Measurements from ENCODE around the gene PREP.

Gene PREP

GRCh38 chr6:105273589-105273988, 129.3 kb downstream of the PREP start:
- Histone ChIP-seq H4K20me1 (ENCODE audit: control insufficient read depth, insufficient read depth, low read depth, low read length) (no peaks in the 10 kb centered on the region), H3K36me3 (ENCODE audit: control insufficient read depth, low read length) (peaks cover 19% of the 10 kb centered on the region), H3K4me1 (ENCODE audit: control insufficient read depth, low read length) (no peaks in the 10 kb centered on the region), H3K4me2 (ENCODE audit: low read length) (no peak overlapping the region), H3K9me2 (replicated peaks; ENCODE audit: control insufficient read depth, low read length) (no peaks in the 10 kb centered on the region), H3K9me3 (ENCODE audit: control insufficient read depth, insufficient read depth, low read length) (no peaks in the 10 kb centered on the region), H3F3A (ENCODE audit: control insufficient read depth, insufficient read depth) (no peaks in the 10 kb centered on the region), H3K4me3 (ENCODE audit: low read length) (no peak overlapping the region), H3K27me3 (ENCODE audit: control insufficient read depth, low read length) (no peaks in the 10 kb centered on the region), H3K27ac (ENCODE audit: low read depth, low read length) (no peak overlapping the region), H3K79me2 (ENCODE audit: control insufficient read depth, low read length) (no peaks in the 10 kb centered on the region)
- TF ChIP-seq CTCF (IDR thresholded peaks at IDR 0.05; ENCODE audit: low read depth, low read length, poor library complexity, severe bottlenecking) (no peak), EZH2phosphoT487 (IDR thresholded peaks at IDR 0.05; ENCODE audit: borderline replicate concordance, low read length) (no peak)

GRCh38 chr6:105272786-105273185, 130.1 kb downstream of the PREP start:
- TF ChIP-seq CTCF (IDR thresholded peaks at IDR 0.05; ENCODE audit: low read depth, low read length, poor library complexity, severe bottlenecking) (no peak), EZH2phosphoT487 (IDR thresholded peaks at IDR 0.05; ENCODE audit: borderline replicate concordance, low read length) (no peak)

GRCh38 chr6:105270511-105270910, 132.4 kb downstream of the PREP start:
- no peak for TF ChIP-seq EZH2phosphoT487 (IDR thresholded peaks at IDR 0.05; ENCODE audit: borderline replicate concordance, low read length)
- no peak for TF ChIP-seq CTCF (IDR thresholded peaks at IDR 0.05; ENCODE audit: low read depth, low read length, poor library complexity, severe bottlenecking)
- Histone ChIP-seq H3K9me3 (ENCODE audit: control insufficient read depth, insufficient read depth, low read length) (no peaks in the 10 kb centered on the region), H3F3A (ENCODE audit: control insufficient read depth, insufficient read depth) (no peaks in the 10 kb centered on the region), H3K4me2 (ENCODE audit: low read length) (no peak overlapping the region), H3K4me1 (ENCODE audit: control insufficient read depth, low read length) (no peaks in the 10 kb centered on the region), H3K27ac (ENCODE audit: low read depth, low read length) (no peak overlapping the region), H3K36me3 (ENCODE audit: control insufficient read depth, low read length) (no peaks in the 10 kb centered on the region), H3K9me2 (replicated peaks; ENCODE audit: control insufficient read depth, low read length) (no peaks in the 10 kb centered on the region), H4K20me1 (ENCODE audit: control insufficient read depth, insufficient read depth, low read depth, low read length) (no peaks in the 10 kb centered on the region), H3K4me3 (ENCODE audit: low read length) (no peak overlapping the region), H3K27me3 (ENCODE audit: control insufficient read depth, low read length) (no peaks in the 10 kb centered on the region), H3K79me2 (ENCODE audit: control insufficient read depth, low read length) (no peaks in the 10 kb centered on the region)

More at GRCh38 chr6:105272786-105273185, 130.1 kb downstream of the PREP start:
- H4K20me1 ChIP-seq (ENCODE audit: control insufficient read depth, insufficient read depth, low read depth, low read length) = no peaks in the 10 kb centered on the region
- no peak overlapping the region for H3K4me2 ChIP-seq (ENCODE audit: low read length)
- H3K27ac ChIP-seq (ENCODE audit: low read depth, low read length) = no peak overlapping the region
- no peaks in the 10 kb centered on the region for H3K4me1 ChIP-seq (ENCODE audit: control insufficient read depth, low read length)
- no peaks in the 10 kb centered on the region for H3K79me2 ChIP-seq (ENCODE audit: control insufficient read depth, low read length)
- H3K36me3 ChIP-seq (ENCODE audit: control insufficient read depth, low read length) = peaks cover 11% of the 10 kb centered on the region
- no peak overlapping the region for H3K4me3 ChIP-seq (ENCODE audit: low read length)
- no peaks in the 10 kb centered on the region for H3F3A ChIP-seq (ENCODE audit: control insufficient read depth, insufficient read depth)
- no peaks in the 10 kb centered on the region for H3K9me2 ChIP-seq (replicated peaks; ENCODE audit: control insufficient read depth, low read length)
- H3K9me3 ChIP-seq (ENCODE audit: control insufficient read depth, insufficient read depth, low read length) = no peaks in the 10 kb centered on the region
- H3K27me3 ChIP-seq (ENCODE audit: control insufficient read depth, low read length) = no peaks in the 10 kb centered on the region

GRCh38 chr6:105269390-105269789, 133.5 kb downstream of the PREP start:
- no peaks in the 10 kb centered on the region for H4K20me1 ChIP-seq (ENCODE audit: control insufficient read depth, insufficient read depth, low read depth, low read length)
- no peaks in the 10 kb centered on the region for H3K79me2 ChIP-seq (ENCODE audit: control insufficient read depth, low read length)
- H3K27ac ChIP-seq (ENCODE audit: low read depth, low read length) = no peak overlapping the region
- H3K36me3 ChIP-seq (ENCODE audit: control insufficient read depth, low read length) = no peaks in the 10 kb centered on the region
- no peaks in the 10 kb centered on the region for H3K9me2 ChIP-seq (replicated peaks; ENCODE audit: control insufficient read depth, low read length)
- H3K4me2 ChIP-seq (ENCODE audit: low read length) = no peak overlapping the region
- no peaks in the 10 kb centered on the region for H3K9me3 ChIP-seq (ENCODE audit: control insufficient read depth, insufficient read depth, low read length)
- H3K4me1 ChIP-seq (ENCODE audit: control insufficient read depth, low read length) = no peaks in the 10 kb centered on the region
- H3K4me3 ChIP-seq (ENCODE audit: low read length) = no peak overlapping the region
- no peaks in the 10 kb centered on the region for H3F3A ChIP-seq (ENCODE audit: control insufficient read depth, insufficient read depth)
- no peak for TF ChIP-seq EZH2phosphoT487 (IDR thresholded peaks at IDR 0.05; ENCODE audit: borderline replicate concordance, low read length)
- H3K27me3 ChIP-seq (ENCODE audit: control insufficient read depth, low read length) = no peaks in the 10 kb centered on the region

Measured in DOHH2 (cell line).